ENCODE data around the gene KIF21B.
A peak's percentile ranks its signal among the peaks of the same experiment; 100 is the strongest.

Gene KIF21B

DNA sequence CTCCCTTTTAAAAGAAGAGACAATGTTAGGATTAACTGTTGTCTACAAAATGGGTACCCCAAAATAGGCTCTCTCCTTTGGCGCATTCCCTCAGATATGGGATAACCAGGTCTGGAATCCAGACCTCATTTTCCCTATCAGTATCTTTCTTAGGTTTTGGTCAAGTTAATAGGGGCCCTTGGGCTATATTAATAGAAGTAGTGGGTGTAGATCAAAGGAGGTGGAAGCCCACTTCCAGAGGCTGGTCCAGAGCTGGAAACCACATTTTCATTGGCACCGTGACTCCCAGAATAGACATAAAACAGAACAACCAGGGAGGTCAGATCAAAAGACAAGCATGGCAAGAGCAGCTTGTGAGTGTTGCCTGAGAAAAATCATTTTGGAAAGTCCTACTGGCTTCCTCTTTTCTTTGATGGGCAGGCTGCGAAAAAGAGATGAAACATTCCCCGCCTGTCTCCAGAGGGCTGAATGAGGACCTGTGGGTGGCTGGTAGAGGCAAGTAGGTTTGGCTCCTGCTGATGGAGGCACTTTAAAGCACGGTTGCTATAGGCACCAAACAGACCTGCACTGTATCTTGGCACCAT lies 25.8 kb upstream of the KIF21B start:
- H3K18ac ChIP-seq (ENCODE audit: low read depth in 1 of 2, low read length in 2 of 2) = no peak overlapping the region
- H2BK12ac ChIP-seq (ENCODE audit: low read length in 2 of 2) = no peak overlapping the region
- no peak overlapping the region for H2BK15ac ChIP-seq (ENCODE audit: low read depth, poor library complexity, severe bottlenecking)
- no peaks in the 10 kb centered on the region for H3K4me1 ChIP-seq (ENCODE audit: control insufficient read depth, insufficient read depth, low read depth, low read length)
- no peaks in the 10 kb centered on the region for H3K9me3 ChIP-seq (ENCODE audit: control insufficient read depth, low read length)
- no peak overlapping the region for H2AFZ ChIP-seq (ENCODE audit: low read depth, low read length)
- no peak overlapping the region for H2AK5ac ChIP-seq (ENCODE audit: low read length, severe bottlenecking)
- H3K4me3 ChIP-seq (ENCODE audit: insufficient read depth in 1 of 2, low read depth in 1 of 2, low read length in 2 of 2) = no peak overlapping the region
- no peak overlapping the region for H2BK5ac ChIP-seq (ENCODE audit: low read depth, low read length, poor library complexity, severe bottlenecking)
- no peak overlapping the region for H4K91ac ChIP-seq (ENCODE audit: low read length)
- H3K36me3 ChIP-seq (ENCODE audit: control insufficient read depth in 1 of 2, insufficient read depth in 2 of 2, low read depth in 1 of 2, low read length in 2 of 2) = no peaks in the 10 kb centered on the region
- DNase-seq = no peak
- no peak overlapping the region for H3K27ac ChIP-seq (ENCODE audit: low read length, poor library complexity, severe bottlenecking)
- no peak overlapping the region for H2BK120ac ChIP-seq (ENCODE audit: low read depth, low read length)
- no peaks in the 10 kb centered on the region for H3K79me1 ChIP-seq (replicated peaks; ENCODE audit: low read length, poor library complexity, severe bottlenecking)
- H3K9ac ChIP-seq (ENCODE audit: low read length) = no peak overlapping the region
- WGBS = 83% methylated on average over 4 of the region's 5 CpGs
- no peak overlapping the region for H3K14ac ChIP-seq (ENCODE audit: low read length in 2 of 2)
- H4K8ac ChIP-seq (ENCODE audit: low read length) = no peak overlapping the region
- no peak overlapping the region for H3K4ac ChIP-seq (ENCODE audit: low read depth in 1 of 2, low read length in 2 of 2)
- H3K23ac ChIP-seq (ENCODE audit: low read length in 2 of 2) = no peak overlapping the region
- peaks cover 56 to 79% of the 10 kb centered on the region in 2 experiments for H3K27me3 ChIP-seq (ENCODE audit: control insufficient read depth in 1 of 2, insufficient read depth in 1 of 2, low read length in 2 of 2)
- no peak overlapping the region for H3K4me2 ChIP-seq (ENCODE audit: low read length, poor library complexity, severe bottlenecking)

DNA sequence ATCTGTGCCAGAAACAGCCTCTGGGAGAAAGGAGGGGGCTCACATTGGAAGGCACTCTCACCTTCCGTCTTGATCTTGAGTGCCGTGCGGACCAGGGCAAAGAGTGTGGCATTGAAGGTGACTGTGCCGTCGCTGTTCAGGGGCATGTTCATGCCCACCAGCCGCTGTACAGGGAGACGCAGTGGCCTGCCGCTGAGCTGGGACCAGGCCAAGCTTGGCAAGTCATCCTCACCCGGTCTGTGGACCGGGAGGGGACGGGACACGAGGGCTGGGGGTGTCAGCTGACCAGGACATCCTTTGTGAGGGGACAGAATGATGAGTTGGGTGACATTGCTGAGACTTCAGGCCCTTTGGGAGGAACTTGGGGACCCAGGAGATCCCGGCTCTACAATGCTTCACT lies 25.0 kb upstream of the KIF21B start:
- Histone ChIP-seq H2BK12ac (ENCODE audit: low read length in 2 of 2) (no peak overlapping the region), H4K8ac (ENCODE audit: low read length) (no peak overlapping the region), H3K18ac (ENCODE audit: low read depth in 1 of 2, low read length in 2 of 2) (no peak overlapping the region), H3K4me3 (ENCODE audit: insufficient read depth in 1 of 2, low read depth in 1 of 2, low read length in 2 of 2) (no peak overlapping the region), H2BK15ac (ENCODE audit: low read depth, poor library complexity, severe bottlenecking) (no peak overlapping the region), H3K4ac (ENCODE audit: low read depth in 1 of 2, low read length in 2 of 2) (no peak overlapping the region), H2BK120ac (ENCODE audit: low read depth, low read length) (no peak overlapping the region), H3K36me3 (ENCODE audit: control insufficient read depth in 1 of 2, insufficient read depth in 2 of 2, low read depth in 1 of 2, low read length in 2 of 2) (no peaks in the 10 kb centered on the region), H2AK5ac (ENCODE audit: low read length, severe bottlenecking) (no peak overlapping the region), H3K14ac (ENCODE audit: low read length in 2 of 2) (no peak overlapping the region), H2BK5ac (ENCODE audit: low read depth, low read length, poor library complexity, severe bottlenecking) (no peak overlapping the region), H3K27ac (ENCODE audit: low read length, poor library complexity, severe bottlenecking) (no peak overlapping the region), H3K4me1 (ENCODE audit: control insufficient read depth, insufficient read depth, low read depth, low read length) (no peaks in the 10 kb centered on the region), H3K4me2 (ENCODE audit: low read length, poor library complexity, severe bottlenecking) (no peak overlapping the region), H3K23ac (ENCODE audit: low read length in 2 of 2) (no peak overlapping the region), H3K9ac (ENCODE audit: low read length) (no peak overlapping the region), H3K27me3 (ENCODE audit: control insufficient read depth in 1 of 2, insufficient read depth in 1 of 2, low read length in 2 of 2) (peaks cover 53 to 79% of the 10 kb centered on the region in 2 experiments), H2AFZ (ENCODE audit: low read depth, low read length) (no peak overlapping the region), H4K91ac (ENCODE audit: low read length) (peak overlapping the region; percentile 11), H3K9me3 (ENCODE audit: control insufficient read depth, low read length) (no peaks in the 10 kb centered on the region), H3K79me1 (replicated peaks; ENCODE audit: low read length, poor library complexity, severe bottlenecking) (no peaks in the 10 kb centered on the region)
- WGBS = 93% methylated on average over 13 of the region's 13 CpGs
- DNase-seq = no peak

DNA sequence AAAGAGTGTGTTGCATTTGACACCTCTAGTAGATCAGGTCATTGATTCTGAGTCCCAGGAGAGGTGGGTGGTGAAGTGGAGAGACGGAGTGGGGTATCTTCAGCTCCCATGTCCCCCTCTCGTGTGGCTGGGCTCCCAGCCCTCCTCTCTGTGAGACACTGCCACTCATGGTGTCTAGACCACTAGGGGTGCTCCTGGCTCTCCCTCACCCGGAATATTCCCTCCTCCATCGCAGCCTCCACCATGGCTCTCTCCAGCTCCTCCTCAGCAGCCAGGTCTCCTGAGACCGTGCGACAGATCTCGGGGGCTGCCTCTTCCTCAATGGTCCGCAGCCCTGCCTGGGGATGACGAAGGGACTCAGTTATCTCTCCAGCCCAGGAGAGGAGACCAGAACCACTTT lies 20.6 kb upstream of the KIF21B start:
- peaks cover 29 to 75% of the 10 kb centered on the region in 2 experiments for H3K27me3 ChIP-seq (ENCODE audit: control insufficient read depth in 1 of 2, insufficient read depth in 1 of 2, low read length in 2 of 2)

DNA sequence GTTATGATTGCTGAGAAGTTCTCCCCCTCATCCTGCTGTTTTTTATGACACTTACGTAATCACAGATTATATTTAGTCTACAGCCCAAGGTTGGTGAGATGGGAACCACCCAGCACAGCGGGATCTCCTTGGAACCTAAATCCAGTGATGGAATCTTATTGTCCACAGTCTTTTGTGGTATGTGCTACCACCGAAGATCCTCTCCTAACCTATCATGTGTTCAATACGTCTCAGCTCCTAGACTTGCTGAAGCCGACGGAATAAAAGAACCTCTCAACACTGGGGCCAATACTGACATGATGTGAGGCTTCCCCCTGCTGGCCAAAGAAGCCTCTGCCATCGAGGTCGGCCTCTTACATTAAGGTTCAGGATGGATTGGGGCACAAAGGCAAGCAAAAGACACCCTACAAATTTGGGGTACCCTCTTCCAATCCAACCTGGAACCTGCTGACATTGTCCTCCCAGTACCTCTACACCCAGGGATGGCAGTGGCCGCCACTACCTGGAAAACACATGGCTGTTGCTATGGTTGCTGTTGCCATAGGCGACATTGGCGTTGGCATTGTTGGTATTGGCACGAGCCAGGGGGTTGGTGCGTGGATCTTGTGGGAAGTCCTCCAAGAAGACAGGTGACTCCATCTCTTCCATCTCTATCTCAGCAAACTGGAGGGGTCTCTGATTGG lies 19.4 kb upstream of the KIF21B start:
- Histone ChIP-seq H3K23ac (ENCODE audit: low read length in 2 of 2) (no peak overlapping the region), H2BK5ac (ENCODE audit: low read depth, low read length, poor library complexity, severe bottlenecking) (no peak overlapping the region), H3K4ac (ENCODE audit: low read depth in 1 of 2, low read length in 2 of 2) (no peak overlapping the region), H3K27me3 (ENCODE audit: control insufficient read depth in 1 of 2, insufficient read depth in 1 of 2, low read length in 2 of 2) (peaks cover 22 to 71% of the 10 kb centered on the region in 2 experiments), H3K4me1 (ENCODE audit: control insufficient read depth, insufficient read depth, low read depth, low read length) (no peaks in the 10 kb centered on the region), H3K14ac (ENCODE audit: low read length in 2 of 2) (no peak overlapping the region), H3K9ac (ENCODE audit: low read length) (peak overlapping the region; percentile 5), H2AK5ac (ENCODE audit: low read length, severe bottlenecking) (no peak overlapping the region), H3K36me3 (ENCODE audit: control insufficient read depth in 1 of 2, insufficient read depth in 2 of 2, low read depth in 1 of 2, low read length in 2 of 2) (no peaks in the 10 kb centered on the region), H3K4me3 (ENCODE audit: insufficient read depth in 1 of 2, low read depth in 1 of 2, low read length in 2 of 2) (no peak overlapping the region), H4K8ac (ENCODE audit: low read length) (no peak overlapping the region), H3K27ac (ENCODE audit: low read length, poor library complexity, severe bottlenecking) (no peak overlapping the region), H2AFZ (ENCODE audit: low read depth, low read length) (no peak overlapping the region), H3K4me2 (ENCODE audit: low read length, poor library complexity, severe bottlenecking) (no peak overlapping the region), H4K91ac (ENCODE audit: low read length) (no peak overlapping the region), H3K18ac (ENCODE audit: low read depth in 1 of 2, low read length in 2 of 2) (no peak overlapping the region), H2BK12ac (ENCODE audit: low read length in 2 of 2) (no peak overlapping the region), H3K79me1 (replicated peaks; ENCODE audit: low read length, poor library complexity, severe bottlenecking) (no peaks in the 10 kb centered on the region), H2BK15ac (ENCODE audit: low read depth, poor library complexity, severe bottlenecking) (no peak overlapping the region), H3K9me3 (ENCODE audit: control insufficient read depth, low read length) (no peaks in the 10 kb centered on the region), H2BK120ac (ENCODE audit: low read depth, low read length) (no peak overlapping the region)
- WGBS = 38% methylated on average over 13 of the region's 13 CpGs
- peak; percentile 70 for DNase-seq

More for the DNA sequence above, 20.6 kb upstream of the KIF21B start:
- Histone ChIP-seq H2BK15ac (ENCODE audit: low read depth, poor library complexity, severe bottlenecking) (no peak overlapping the region), H3K18ac (ENCODE audit: low read depth in 1 of 2, low read length in 2 of 2) (no peak overlapping the region), H3K4me1 (ENCODE audit: control insufficient read depth, insufficient read depth, low read depth, low read length) (no peaks in the 10 kb centered on the region), H2BK5ac (ENCODE audit: low read depth, low read length, poor library complexity, severe bottlenecking) (no peak overlapping the region), H3K36me3 (ENCODE audit: control insufficient read depth in 1 of 2, insufficient read depth in 2 of 2, low read depth in 1 of 2, low read length in 2 of 2) (no peaks in the 10 kb centered on the region), H3K14ac (ENCODE audit: low read length in 2 of 2) (no peak overlapping the region), H3K4ac (ENCODE audit: low read depth in 1 of 2, low read length in 2 of 2) (no peak overlapping the region), H2BK12ac (ENCODE audit: low read length in 2 of 2) (no peak overlapping the region), H3K9me3 (ENCODE audit: control insufficient read depth, low read length) (no peaks in the 10 kb centered on the region), H4K8ac (ENCODE audit: low read length) (no peak overlapping the region), H3K79me1 (replicated peaks; ENCODE audit: low read length, poor library complexity, severe bottlenecking) (no peaks in the 10 kb centered on the region), H3K9ac (ENCODE audit: low read length) (no peak overlapping the region), H3K4me3 (ENCODE audit: insufficient read depth in 1 of 2, low read depth in 1 of 2, low read length in 2 of 2) (no peak overlapping the region), H2AK5ac (ENCODE audit: low read length, severe bottlenecking) (no peak overlapping the region), H3K23ac (ENCODE audit: low read length in 2 of 2) (no peak overlapping the region), H2AFZ (ENCODE audit: low read depth, low read length) (no peak overlapping the region), H2BK120ac (ENCODE audit: low read depth, low read length) (no peak overlapping the region), H3K4me2 (ENCODE audit: low read length, poor library complexity, severe bottlenecking) (no peak overlapping the region), H4K91ac (ENCODE audit: low read length) (no peak overlapping the region), H3K27ac (ENCODE audit: low read length, poor library complexity, severe bottlenecking) (no peak overlapping the region)
- no peak for DNase-seq
- WGBS = 85% methylated on average over 9 of the region's 9 CpGs
